Astrocyte of the spinal cord (primary cell): ENCODE measurements around the gene SCYL1.

Experiments used
- DNase-seq: peaks from one replicate; pipeline ENCODE4 v3.0.0; 2011; ENCODE audit warnings: low read depth, low spot score
- H3K4me3 ChIP-seq: 2 replicates; pipeline ENCODE4 v1.5.1; 2011; ENCODE audit warnings: low read depth, mild to moderate bottlenecking, low read length, moderate library complexity
- in situ Hi-C: cut with HindIII; loops from 2 replicates; pipeline ENCODE4 v1.10.0; 2017; ENCODE audit warnings: low sequenced_read_pairs
- TF ChIP-seq, protein P1 (sequence below): IDR thresholded peaks from 2 replicates; pipeline ENCODE4 v1.5.1; 2012; ENCODE audit warnings: low read depth, mild to moderate bottlenecking, low read length, inconsistent platforms

Gene SCYL1

DNA sequence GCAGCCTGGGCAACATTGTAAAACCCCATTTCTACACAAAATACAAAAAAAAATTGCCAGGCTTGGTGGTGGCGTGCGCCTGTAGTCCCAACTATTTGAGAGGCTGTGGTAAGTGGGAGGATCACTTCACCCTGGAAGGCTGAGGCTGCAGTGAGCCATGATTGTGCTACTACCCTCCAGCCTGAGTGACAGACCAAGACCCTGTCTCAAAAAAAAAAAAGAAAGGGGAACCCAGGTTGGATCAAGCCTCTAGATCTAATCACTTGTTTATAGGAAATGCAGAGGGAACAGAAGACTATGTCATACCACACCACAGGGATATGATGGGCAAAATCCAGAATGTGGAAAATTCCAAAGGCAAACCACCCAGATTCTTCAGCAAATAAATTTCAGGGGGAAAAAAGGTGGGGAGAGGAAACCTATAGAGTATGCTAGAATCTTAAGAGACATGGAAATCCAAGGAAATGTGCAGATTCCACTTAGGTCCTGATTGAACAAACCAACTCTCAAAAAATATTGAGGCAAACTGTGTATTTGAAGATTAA lies 42.5 kb upstream of the SCYL1 start:
- in situ Hi-C loops: no loop called here
- peak; percentile 34 for DNase-seq
- TF ChIP-seq, protein P1, sequence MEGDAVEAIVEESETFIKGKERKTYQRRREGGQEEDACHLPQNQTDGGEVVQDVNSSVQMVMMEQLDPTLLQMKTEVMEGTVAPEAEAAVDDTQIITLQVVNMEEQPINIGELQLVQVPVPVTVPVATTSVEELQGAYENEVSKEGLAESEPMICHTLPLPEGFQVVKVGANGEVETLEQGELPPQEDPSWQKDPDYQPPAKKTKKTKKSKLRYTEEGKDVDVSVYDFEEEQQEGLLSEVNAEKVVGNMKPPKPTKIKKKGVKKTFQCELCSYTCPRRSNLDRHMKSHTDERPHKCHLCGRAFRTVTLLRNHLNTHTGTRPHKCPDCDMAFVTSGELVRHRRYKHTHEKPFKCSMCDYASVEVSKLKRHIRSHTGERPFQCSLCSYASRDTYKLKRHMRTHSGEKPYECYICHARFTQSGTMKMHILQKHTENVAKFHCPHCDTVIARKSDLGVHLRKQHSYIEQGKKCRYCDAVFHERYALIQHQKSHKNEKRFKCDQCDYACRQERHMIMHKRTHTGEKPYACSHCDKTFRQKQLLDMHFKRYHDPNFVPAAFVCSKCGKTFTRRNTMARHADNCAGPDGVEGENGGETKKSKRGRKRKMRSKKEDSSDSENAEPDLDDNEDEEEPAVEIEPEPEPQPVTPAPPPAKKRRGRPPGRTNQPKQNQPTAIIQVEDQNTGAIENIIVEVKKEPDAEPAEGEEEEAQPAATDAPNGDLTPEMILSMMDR: no peak
- H3K4me3 ChIP-seq: no peak overlapping the region

DNA sequence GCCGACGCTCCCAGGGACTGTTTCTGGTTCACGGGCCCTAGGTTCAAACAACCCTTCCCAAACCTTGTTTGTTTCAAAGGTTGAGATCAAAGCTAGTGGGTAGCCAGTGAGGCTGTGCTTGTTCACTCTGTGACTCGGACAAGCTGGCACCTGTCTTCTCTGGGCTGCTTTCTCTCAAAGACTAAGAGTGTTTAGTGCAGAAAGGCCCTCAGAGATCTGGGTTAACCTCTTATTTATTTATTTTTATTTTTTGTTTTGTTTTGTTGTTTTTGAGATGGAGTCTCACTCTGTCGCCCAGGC lies 39.0 kb upstream of the SCYL1 start:
- TF ChIP-seq, protein P1: no peak
- no peak for DNase-seq
- no peak overlapping the region for H3K4me3 ChIP-seq
- in situ Hi-C loops: no loop called here

DNA sequence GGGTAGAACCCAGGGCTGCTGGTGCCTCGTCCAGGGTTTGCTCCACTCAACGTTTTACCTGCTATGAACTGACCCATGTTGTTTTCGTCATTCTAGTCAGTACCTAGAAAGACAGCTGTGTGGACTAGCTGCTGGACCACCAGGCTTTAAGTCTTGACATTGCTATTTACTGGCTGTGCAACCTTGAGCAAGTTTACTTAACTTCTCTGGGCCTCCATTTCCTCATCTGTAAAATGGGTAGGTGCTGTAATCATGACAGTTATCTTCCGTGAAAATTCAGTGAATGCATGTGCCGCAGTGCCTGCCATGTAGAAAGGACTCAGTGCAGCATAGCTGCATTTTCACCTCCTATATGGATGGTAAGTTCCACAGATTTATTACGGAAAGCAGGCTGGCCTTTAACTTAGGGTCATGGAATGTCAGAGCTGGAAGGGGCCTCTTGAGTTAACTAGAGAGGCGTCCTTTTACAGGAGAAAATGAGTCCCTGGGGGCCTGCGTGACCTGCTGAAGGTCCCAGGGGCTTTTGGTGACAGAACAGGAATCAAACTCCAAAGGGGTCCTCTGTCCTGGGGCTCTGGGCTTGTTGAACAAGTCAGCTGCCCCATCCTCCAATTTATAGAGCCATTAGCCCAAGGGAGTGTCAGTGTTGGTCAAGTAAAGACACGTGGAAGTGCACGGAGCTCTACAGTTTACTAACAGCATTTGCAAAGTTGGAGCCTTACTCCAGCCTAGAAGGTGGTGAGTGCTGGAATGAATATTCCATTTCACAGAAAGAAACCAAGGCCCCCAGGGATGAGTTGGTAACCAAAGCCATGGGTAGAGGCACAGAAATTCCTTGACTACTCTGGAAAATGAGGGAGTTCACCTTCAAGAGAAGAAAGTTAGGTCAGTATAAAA lies 38.1 kb upstream of the SCYL1 start:
- DNase-seq: no peak
- no peak overlapping the region for H3K4me3 ChIP-seq
- in situ Hi-C loops: no loop called here
- TF ChIP-seq, protein P1: no peak

DNA sequence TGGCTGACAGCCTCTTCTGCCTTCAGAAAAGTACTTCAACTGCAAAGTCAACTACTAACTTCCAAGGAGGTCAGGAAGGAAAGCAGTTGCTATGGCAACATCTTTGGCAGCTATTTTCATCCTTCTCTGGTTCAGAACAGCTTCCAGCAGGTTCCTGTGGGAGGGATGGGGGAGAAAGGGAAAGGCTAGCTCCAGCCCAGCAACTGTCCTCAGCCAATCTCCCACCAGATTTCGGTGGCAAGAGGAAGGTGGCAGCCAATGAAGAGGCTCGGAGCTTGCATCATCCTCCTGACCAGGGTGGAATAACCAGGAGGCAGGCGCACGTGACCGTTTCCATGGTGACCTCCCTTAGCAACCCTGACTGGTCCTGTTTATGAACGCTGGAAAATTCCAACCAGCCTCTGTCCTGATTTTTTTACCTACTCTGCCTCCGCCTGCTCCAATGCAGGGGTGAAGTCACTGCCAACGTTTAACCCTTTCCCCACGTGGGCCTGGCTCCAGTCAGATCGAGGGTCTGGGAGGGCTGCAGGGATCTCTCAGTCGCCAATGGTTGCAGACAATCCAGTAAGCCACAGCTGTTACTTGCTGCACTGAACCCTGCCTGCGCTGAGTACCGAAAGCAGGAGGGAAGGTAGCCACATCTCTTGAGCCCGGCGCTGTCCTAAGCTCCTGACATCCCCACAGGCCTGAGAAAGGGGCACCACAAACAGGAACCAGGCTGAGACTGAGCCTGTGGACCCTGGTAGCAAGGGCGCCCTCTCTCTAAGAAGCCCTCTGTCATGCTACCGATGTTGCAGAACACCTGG lies 37.2 kb upstream of the SCYL1 start:
- DNase-seq: peak; percentile 100
- peak overlapping the region; percentile 2 for H3K4me3 ChIP-seq
- in situ Hi-C loops: no loop called here
- TF ChIP-seq, protein P1: no peak

DNA sequence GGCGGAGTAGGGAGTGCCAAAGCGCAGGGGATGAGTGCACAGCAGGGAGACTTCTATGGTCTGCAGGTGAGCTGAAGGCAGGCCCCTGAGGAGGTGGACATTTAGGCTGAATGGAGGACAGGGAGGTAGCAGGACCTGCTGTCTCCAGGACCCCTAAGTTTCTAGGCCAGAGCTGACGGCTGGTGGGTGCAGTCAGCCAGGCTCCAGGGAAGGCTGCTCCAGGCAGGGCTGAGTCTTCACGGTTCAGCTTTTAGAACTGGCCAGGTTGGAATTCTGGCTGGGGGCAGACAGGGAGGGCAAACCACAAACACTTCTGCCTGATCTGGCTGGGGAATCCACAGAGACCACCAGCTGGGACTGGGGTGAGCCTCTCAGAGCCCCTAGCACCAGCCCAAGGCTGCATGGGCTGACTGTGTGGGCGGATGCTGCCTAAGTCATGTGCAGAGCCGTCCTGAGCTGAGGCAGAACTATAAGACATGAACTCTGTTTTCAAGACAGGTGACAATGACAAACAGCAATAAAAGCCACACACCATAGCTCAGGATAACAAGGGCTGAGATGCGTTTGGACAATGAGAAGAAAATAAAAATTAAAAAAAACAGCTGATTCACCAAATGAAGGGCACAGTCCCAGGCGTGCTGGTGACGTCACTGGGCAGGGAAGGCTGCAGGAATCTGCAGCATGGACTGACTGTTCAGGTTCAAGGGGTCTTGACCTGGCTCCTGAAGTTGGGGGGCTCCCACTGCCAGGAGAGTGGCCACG lies 36.4 kb upstream of the SCYL1 start:
- DNase-seq: peak; percentile 78
- TF ChIP-seq, protein P1: no peak
- in situ Hi-C loops: no loop called here
- peak overlapping the region; percentile 2 for H3K4me3 ChIP-seq

DNA sequence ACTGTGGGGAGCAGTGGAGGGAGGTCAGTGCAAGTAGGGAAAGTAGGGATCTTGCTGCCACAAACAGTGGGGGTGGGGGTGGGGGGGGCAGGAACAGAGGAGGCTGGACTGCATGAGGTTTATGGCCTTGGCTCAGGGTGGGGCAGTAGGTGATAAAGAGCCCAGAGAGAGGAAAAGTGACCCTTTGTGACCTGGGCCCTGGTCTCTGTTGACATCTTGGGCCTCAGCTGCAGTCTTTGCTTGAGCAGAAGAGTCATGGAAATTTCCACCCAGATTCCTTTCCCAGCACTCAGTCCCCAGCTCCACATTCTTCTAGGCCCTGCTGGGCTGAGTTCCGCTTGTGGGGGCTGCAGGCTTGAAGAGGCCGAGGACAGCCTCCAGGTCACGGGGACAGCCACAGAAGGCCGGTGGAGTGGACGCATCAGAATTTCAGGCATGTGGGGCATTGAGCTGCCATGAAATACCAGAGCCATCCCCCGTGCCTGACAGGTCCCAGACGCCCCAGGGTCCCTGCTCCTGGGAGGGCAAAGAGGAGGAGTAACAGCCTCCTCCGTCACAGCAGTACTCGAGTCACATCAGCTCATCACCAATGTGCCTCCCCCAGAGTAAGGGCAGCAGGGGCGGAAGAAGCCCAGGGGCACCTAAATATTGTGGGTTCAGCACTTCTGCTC lies 35.7 kb upstream of the SCYL1 start:
- in situ Hi-C loops: no loop called here
- TF ChIP-seq, protein P1: no peak
- peak; percentile 89 for DNase-seq
- H3K4me3 ChIP-seq: no peak overlapping the region
